Neural cell (in vitro differentiated cells): ENCODE data around the gene SERPINB6.

Source experiments
- CTCF ChIP-seq: fragments of 450-650 bp; IDR thresholded peaks from 2 replicates; pipeline ENCODE4 v1.5.1; 2014; ENCODE audit warnings: antibody characterized with exemption, mild to moderate bottlenecking, moderate library complexity; ENCODE audit not compliant: poor library complexity, severe bottlenecking
- EZH2 ChIP-seq: fragments of 200-600, 300-800 bp; shearing (Covaris generic), sonication (generic); IDR thresholded peaks from 2 replicates; pipeline ENCODE4 v1.6.1; 2014; ENCODE audit warnings: antibody characterized with exemption, low read length, borderline replicate concordance, mild to moderate bottlenecking; ENCODE audit not compliant: insufficient read depth, poor library complexity, severe bottlenecking
- POLR2AphosphoS5 ChIP-seq: IDR thresholded peaks from 2 replicates; pipeline ENCODE4 v1.6.1; 2012
- RAD21 ChIP-seq: fragments of 450-650 bp; conservative IDR thresholded peaks from 2 replicates; pipeline ENCODE4 v1.6.1; 2014; ENCODE audit warnings: antibody characterized with exemption, mild to moderate bottlenecking, moderate library complexity

- no peak for TF ChIP-seq CTCF
- TF ChIP-seq POLR2AphosphoS5: no peak
- TF ChIP-seq EZH2: no peak
- no peak for TF ChIP-seq RAD21
Measured at GRCh38 chr6:2956930-2957685, 14.3 kb downstream of the SERPINB6 start.
